Sciatic nerve (tissue), 2 donors: ENCODE results near the gene NAB2. TPM values are rescaled to one million over a fixed set of nuclear protein-coding genes. Genes with fewer than 3 reads are reported as not detected.
A peak's percentile ranks its signal among the peaks of the same experiment; 100 is the strongest.

ENCODE experiments used
- ATAC-seq: fragments of 200-7000 bp; cut with Tn5 transposase; one replicate; pipeline ENCODE4 v1.9.1; 2020; ENCODE audit warnings: mild to moderate bottlenecking, moderate library complexity
- DNase-seq: peaks from one replicate; pipeline ENCODE4 v3.0.0-alpha.2; 2020; ENCODE audit warnings: low spot score
- intact Hi-C: fragments of 100-400 bp; cut with DNase I; formaldehyde crosslinking; loops from one replicate; pipeline ENCODE4 v1.14.2; 2022
- total RNA-seq: library from RNA; stranded (reverse); fragmentation: NEBNext Ultra II Directional; extraction: Animal tissue kit (Norgen Biotek cat#: 25700); gene quantifications from one replicate; pipeline ENCODE4 v1.2.1, GENCODE V29; 2021
- donor health status: DM: no; HTN: no; CAD: no.
- donor health status: DM: no; HTN: no; CAD: no.

NAB2 gene
- total RNA-seq, 1 donor from 2014 or later: 52.7 TPM

DNA sequence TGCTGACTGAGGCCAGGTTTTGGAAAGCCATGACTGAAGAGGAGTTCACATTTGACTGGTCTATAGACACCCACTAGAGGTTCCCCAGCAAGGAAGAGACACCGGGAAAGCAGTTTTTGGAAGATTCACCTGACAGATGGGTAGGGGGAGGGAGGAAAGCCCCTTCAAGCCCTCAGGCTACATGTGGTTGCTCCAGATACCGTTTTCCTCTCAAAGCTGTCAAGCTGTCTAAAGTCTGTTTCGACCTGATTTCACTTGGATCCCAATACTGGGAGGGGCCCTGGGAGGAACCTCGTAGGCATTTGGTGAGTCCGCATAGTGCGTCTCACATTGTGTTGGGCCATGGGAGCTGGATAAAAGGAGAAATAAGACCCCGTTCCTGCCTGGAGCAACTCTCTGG, 37.6 kb downstream of the NAB2 start:
- DNase-seq (no peak), ATAC-seq (no peak)
- intact Hi-C loops: no loop called here

DNA sequence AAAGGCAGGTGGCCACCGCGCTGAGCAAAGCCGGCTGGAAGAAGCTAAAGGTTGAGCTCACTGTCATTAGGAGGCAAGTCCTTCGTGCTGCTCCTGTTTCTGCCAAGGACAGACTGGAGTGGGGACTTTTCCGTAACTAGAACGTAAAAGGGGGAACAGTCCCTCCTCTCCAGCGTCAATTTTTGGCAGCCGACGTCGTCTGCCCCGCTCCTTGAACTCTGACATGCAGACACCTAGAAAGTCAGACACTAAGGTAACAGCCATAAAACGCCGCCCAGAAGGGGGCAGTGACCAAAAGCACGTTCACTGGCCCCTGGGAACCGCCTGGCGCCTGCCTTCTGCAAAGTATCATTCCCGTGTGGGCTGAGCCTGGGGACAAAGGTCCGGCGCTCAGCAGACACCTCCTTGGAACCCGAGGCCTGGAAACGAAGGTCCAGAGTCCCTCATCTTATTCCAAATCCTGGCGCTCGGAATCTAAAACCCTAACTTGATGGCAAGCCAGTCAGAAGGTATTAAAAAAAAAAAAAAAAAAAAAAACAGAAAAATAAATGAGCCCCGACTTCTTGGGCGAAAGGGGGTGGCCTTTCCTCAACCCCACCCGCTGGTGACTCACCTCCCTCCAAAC, 38.3 kb downstream of the NAB2 start:
- intact Hi-C loops: no loop called here
- ATAC-seq (peak; percentile 20), DNase-seq (peak; percentile 84)

DNA sequence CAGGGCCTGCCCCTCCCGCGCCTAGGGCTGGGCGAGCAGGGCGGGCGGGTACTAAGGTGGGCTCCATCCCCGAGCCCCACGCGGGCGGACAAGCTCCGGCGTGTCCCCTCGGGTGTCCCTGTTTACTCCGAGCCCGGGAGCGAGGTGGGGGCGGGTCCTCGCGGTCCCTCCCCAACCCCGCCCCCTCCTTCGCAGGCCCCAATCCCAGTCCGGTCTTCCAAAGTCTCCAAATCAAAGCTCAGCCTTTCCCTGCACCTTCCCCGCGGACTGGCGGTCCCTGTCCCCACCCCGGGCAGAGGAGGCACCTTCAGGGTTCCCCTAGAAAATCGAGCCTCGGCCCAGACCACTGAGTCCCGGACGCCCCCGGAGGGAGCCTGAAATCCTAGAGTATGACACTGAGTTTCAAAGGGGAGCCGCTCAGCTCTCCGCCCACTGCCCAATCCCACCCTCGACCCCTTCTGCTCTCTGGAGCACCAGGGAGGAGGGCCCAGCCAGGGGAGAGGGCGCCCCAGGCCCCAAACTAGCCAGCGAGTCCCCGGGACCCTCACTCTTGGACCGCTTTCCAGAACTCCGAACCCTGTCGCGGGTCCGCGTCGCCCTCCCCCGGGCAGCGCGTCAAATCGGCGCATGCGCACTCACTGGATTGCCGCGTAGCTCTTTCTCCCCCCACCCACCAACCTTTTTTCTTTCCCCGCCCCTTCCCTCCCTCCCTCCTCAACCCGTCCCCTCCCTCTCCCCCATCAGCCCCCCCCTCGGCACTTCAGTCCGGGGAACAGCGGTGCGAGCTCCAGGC, 39.0 kb downstream of the NAB2 start, which contains the start of gene LRP1:
Gene LRP1, plus strand, starts transcription at position 758 of the 793 bp plus-strand sequence. CDS start 482 bp downstream, outside the sequence.
- peak; percentile 95 for DNase-seq
- peak; percentile 83 for ATAC-seq

DNA sequence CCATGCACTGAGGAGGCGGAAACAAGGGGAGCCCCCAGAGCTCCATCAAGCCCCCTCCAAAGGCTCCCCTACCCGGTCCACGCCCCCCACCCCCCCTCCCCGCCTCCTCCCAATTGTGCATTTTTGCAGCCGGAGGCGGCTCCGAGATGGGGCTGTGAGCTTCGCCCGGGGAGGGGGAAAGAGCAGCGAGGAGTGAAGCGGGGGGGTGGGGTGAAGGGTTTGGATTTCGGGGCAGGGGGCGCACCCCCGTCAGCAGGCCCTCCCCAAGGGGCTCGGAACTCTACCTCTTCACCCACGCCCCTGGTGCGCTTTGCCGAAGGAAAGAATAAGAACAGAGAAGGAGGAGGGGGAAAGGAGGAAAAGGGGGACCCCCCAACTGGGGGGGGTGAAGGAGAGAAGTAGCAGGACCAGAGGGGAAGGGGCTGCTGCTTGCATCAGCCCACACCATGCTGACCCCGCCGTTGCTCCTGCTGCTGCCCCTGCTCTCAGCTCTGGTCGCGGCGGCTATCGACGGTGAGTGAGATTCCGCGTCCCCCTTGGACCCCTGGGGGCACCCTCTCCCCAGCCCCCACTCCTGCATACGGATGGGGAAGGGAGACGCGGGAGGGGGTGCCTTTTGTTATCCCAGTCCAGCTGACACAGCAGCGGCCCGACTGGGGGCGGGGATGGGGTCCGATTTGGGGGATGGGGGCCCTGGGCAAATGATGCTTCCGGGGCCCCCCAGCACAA, 39.8 kb downstream of the NAB2 start:
- peak; percentile 0 for ATAC-seq
- intact Hi-C loops: no loop called here
- DNase-seq: no peak

More for the DNA sequence above, 39.0 kb downstream of the NAB2 start, which contains the start of gene LRP1:
- intact Hi-C loops: no loop called here

DNA sequence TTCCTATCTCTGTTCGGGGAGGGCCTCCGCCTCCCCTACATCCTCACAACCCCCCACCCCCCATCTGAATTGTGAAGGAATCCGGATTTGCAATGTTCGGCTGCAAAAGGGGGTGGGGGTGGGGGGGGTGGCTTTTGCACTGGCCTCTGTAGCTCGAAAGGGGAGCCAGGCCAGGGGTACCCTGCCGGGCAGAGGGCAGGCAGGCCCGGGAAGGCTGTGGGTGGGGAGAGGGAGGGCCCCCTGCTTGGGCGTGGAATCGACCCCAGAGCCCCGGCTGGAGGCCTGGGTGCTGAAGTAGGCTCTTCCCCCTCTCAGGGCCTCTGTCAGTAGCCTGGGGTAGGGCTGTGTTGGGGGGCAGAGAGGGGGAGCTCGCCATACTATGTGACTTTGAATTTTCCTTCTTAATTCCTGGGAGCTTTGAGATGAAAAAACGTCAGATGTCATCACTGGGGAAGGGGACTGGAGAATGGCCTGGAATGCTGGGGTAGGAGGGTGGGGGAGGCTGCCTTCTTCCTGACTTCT, 40.5 kb downstream of the NAB2 start:
- intact Hi-C loops: no loop called here

DNA sequence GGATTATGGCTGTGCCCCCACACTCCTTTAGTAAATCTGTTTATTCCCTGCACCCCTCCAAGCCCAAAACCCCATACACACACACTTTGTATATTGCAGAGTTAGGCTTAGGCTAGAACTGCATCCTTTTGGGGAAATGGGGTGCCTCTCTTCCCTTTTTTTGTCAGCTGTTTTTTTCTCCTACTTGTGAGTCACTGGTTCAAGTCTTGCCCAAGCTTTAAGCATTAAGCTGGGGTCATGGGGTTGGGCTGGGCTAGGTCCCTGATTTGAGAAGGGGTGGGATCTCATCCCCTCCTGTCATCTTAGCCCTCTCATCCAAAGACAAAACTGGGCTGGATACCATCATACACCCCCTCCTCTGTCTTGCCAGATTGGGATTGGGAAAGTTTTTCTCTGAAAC, 41.0 kb downstream of the NAB2 start:
- ATAC-seq: no peak
- intact Hi-C loops: loop anchor here (5.0 kb wide), 1 partner anchor 47 kb away; no protein-coding TSS in a partner anchor
- no peak for DNase-seq

More for the DNA sequence above, 40.5 kb downstream of the NAB2 start:
- DNase-seq: no peak
- no peak for ATAC-seq

DNA sequence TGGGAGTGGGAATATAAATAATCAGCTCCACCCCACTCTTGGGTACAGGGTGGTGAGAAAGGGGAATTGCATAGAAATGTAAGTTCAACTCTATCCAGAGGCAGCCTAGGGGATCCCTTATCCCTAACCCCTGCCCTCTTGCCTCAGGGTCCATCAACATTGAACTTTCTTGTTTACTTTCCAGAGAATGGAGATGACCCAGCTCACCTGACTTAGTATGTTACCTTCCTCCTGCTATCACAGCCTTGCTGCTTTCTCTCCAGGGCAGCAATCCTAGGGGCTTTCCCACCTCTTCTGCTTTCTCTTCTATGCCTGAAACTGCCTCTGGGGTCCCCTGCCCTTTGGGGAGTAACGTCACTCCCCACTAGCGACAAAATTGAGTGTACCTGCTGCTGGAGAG, 42.0 kb downstream of the NAB2 start:
- ATAC-seq: no peak
- intact Hi-C loops: loop anchor here (5.0 kb wide), 1 partner anchor 46 kb away; no protein-coding TSS in a partner anchor
- DNase-seq: no peak

DNA sequence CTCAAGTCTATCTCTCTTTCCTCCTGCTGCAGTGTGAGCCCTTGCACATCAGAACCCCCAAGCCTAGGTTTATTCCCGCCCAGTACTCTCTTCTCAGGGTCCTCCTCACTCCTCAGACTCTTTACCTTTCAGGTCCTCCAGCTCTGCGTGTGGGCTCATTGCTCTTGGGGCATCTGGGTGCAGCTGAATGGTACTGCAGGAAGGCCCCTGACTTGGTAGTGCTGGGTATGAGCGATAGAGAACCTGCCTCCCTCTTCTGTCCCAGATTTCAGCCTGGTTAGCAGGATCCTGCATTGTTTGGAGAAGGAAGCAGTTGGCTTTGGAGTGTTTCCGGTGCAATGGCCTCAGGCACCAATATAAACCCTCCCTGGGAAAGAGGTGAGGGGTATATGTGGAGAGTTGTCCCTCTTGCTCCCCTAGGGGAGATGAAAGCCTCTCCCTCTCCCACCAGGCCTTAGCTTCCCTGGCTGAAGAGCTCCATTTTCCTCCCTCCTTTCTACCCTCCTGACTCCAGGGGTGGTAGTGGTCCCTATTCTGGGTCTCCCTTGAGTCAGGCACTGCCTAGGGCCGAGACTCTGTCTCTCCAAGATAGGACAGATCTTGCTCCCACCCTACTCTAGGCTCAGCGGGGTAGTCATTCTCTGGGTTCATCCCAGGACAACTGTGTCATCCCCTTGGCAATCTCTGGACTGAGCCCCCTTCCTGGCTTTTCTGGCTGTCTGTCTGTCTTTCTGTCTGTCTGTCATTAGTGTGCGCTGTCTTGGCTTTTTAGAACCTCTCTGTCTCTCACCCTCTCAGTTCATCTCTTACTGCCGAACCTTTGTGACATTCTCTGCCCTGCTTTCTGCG, 43.2 kb downstream of the NAB2 start:
- intact Hi-C loops: loop anchor here (5.0 kb wide), 1 partner anchor 45 kb away; no protein-coding TSS in a partner anchor
- DNase-seq (no peak), ATAC-seq (no peak)

DNA sequence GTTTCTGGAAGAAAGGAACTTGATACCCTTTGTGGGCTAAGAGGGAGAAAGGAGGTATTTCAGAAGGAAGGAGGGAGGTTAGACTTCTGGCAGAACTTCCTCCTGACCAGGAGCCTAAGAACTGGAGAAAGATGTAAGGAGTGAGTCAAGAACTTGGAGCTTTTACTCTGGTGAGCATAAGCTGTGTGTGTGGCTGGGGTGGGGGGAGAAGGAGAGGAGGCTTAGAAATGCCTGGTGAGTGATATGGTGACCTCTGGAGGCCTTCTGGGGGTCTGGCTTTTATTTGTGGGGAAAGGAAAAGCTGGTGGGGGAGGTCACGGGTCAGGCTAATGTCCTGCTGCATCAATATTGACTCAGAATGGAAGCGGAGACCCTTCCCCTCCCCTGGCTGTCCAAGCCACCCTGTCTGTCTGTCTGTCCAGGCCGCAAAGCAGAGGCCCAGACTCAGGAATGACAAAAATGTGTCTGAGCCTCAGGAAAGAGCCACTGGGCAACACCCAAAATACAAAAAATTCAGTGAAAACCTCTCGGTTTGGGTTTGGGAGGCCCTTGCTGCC, 44.2 kb downstream of the NAB2 start:
- no peak for DNase-seq
- no peak for ATAC-seq

DNA sequence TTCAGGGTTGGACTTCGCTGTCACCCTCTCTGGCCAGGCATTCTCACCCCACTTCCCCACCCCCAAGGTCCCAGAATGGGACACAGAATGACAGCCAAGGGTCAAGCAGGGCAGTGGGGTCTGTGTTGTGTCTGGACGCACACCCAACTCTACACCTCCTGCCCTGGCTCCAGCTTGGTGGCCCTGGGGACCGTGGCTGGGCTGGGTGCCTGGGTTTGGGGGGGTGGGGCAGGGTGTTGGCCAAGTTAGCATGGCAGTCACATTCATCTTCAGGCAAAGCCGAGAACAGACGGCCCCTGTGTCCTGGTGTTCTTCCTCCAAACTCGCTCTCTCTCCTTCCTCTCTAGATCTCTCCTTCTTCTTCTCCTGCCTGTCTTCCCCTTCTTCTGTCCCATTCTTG, 45.0 kb downstream of the NAB2 start:
- ATAC-seq (peak; percentile 11), DNase-seq (no peak)
- intact Hi-C loops: loop anchor here (5.0 kb wide), 1 partner anchor 43 kb away; no protein-coding TSS in a partner anchor

More for the DNA sequence above, 44.2 kb downstream of the NAB2 start:
- intact Hi-C loops: loop anchor here (5.0 kb wide), 1 partner anchor 44 kb away; no protein-coding TSS in a partner anchor

DNA sequence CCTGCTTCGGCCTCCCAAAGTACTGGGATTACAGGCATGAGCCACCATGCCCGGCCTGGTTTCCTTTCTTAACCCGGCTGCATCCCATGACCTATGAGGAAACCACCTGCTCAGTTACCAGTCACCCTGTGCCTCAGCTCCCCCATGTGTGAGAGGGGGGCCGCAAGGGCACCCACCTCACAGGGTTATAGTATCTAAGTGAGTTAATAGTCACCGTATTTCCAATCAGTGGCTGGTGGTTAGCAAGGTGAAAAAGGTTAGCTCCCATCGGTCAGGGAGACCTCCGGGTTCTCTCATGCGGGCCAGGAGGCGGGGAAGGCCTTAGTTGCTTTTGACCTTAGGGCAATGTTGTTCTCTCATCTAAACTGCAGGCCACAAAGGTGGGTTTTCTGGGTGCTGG, 46.0 kb downstream of the NAB2 start:
- intact Hi-C loops: loop anchor here (5.0 kb wide), 1 partner anchor 42 kb away; no protein-coding TSS in a partner anchor
- no peak for DNase-seq
- ATAC-seq: no peak

DNA sequence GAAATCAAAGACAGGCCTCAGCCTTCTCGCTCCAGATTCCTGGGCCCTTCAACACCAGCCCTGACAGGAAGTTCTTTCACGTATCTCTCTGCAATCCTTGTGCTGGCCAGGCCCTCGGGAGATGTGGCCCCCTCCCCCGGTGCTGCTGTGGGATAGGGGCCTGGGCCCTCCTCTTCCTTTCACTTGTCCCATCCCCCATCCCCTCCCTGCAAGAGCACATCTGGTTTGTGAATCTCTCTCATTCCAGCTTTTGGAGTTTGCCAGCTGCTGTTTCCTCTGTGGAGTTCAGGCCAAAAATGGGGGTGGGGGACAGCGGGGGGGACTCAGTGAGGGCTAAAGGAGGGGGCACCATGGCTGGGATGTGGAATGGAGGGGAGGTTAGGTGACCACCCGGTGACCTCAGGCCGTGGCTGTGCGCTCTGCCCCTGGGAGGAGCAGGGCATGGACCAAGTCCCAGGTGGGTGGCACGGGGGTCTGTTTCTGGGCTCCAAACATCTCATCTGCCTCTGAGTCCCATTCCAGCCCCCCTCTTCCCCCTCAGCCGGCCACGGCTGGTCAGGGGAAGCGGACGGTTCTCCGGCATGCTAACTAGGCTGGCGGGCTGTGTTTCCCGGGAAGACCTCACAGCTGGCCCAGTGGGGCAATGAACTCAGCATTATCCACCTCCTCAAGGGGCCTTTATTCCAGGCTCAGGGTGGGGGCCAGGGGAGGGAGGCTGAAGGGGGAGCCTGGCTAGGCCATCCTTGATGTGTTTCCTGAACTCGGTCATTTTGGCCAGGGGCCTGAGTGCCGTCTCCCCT, 46.8 kb downstream of the NAB2 start:
- DNase-seq (peak; percentile 83), ATAC-seq (peak; percentile 74)
- intact Hi-C loops: no loop called here

DNA sequence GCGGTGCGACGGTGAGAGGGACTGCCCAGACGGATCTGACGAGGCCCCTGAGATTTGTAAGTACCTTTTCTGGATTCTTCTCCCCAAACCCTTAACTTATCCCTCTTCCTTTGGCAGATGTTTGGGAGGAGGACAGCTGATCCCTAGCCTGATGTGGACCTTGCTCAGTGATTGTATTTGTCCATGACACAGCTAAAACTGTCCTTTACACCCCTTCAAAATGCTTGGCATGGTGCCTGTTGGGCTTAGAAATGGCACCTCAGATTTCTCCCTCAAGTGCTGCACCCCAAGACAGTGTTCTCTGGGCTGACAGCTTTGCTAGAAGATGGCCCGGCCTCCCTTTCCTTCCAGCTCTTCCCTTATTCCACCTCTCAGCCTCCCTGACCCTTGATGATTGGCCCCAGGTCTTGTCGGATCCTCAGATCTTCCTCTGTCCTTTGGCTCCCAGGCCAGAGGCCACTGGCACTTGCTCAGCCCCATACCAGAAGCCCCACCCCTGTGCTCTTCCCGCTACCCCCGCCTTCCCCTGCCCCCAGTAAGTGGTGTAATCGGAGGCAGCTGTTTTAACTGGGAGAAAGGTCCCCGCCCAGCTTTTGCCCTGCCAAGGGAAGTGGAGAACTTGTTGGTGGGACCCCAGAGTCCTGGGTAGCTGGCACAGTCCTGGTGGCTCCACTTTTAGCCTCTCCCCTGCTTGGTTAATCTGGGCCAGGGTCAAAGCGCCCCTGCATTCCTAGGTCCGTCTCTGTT, 49.8 kb downstream of the NAB2 start:
- ATAC-seq (peak; percentile 80), DNase-seq (peak; percentile 87)
- intact Hi-C loops: no loop called here

DNA sequence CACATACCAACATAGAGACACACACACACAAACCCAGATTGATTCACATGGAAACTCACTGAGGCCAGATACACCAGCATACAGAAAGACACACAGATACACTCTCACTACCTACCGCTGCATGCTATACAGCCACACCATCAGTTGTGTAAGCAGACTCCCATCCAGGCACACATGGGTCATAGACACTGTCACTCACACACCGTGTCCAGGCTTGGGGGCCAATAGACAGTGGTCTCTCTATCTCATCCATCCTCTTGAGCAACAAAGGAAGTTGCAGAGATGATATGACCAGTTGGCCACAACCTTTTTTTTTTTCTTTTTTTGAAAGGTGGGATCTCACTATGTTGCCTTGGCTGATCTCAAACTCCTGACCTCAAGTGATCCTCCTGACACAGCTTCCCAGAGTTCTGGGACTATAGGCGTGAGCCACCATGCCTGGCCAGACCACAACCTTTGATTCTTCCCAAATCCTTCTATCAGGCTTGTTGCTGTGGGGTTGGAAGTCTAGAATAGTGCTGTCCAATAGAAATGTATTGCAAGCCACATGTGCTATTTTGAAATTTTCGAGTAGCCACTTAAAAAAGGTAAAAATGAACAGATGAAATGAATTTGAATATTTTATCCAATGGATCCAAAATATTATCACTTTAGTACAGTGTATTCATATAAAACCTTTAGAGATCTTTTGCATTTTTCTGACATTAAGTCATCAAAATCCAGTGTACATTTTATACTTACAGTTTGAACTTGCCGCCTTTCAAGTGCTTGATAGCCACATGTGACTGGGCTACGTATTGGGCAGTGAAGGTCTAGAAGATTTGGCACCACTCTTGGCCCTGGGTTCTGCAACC, 51.1 kb downstream of the NAB2 start:
- no peak for ATAC-seq
- no peak for DNase-seq
- intact Hi-C loops: no loop called here

DNA sequence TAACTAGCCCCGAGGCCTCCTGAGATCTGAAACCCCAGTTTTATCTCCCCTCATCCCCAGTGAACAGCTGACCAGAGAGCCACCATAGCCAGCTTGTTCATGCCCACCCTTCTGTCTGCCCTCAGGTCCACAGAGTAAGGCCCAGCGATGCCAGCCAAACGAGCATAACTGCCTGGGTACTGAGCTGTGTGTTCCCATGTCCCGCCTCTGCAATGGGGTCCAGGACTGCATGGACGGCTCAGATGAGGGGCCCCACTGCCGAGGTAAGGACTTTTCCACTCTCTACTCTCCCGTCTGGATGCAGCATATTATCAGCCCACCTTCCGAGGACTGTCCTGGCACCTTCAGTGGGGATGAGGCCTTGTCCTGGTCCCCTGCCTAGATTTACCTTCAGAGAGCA, 52.3 kb downstream of the NAB2 start:
- intact Hi-C loops: no loop called here
- ATAC-seq (no peak), DNase-seq (no peak)

DNA sequence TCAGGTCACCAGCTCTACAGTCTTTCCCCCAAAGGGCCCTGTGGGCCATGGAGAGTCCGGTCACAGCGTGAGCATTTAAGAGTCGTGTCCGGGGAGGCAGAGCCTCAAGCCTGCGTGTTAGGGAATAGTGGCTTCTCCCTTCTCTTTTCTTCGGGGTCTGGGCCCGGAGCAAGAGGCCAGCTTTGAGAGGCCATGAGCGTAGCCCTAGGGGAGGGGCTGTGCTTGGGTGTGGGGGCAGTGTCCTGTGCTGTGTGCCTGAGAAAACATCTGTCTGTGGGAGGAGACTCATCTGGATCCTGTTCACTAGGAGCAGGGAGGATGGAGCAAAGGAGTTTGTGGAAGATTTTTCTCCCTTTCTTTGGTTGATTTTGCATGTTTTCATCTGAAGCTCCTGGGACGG, 53.2 kb downstream of the NAB2 start:
- ATAC-seq: peak; percentile 55
- DNase-seq: no peak
- intact Hi-C loops: no loop called here
